Colonic mucosa (tissue), 4 donors: ENCODE results near the gene EDIL3. TPM values are rescaled to one million over a fixed set of nuclear protein-coding genes. Genes with fewer than 3 reads are reported as not detected.

Source experiments
- DNase-seq: peaks from one replicate; pipeline ENCODE4 v3.0.0-alpha.2; 2020
- H3K27ac ChIP-seq: fragments of 200-600 bp; one replicate; pipeline ENCODE4 v1.8.0; 2021
- H3K27me3 ChIP-seq: fragments of 200-600 bp; one replicate; pipeline ENCODE4 v1.8.0; 2021
- H3K36me3 ChIP-seq: fragments of 200-600 bp; one replicate; pipeline ENCODE4 v1.8.0; 2021
- H3K4me1 ChIP-seq: fragments of 200-600 bp; one replicate; pipeline ENCODE4 v1.8.0; 2021; ENCODE audit warnings: mild to moderate bottlenecking
- H3K4me3 ChIP-seq: fragments of 200-600 bp; one replicate; pipeline ENCODE4 v1.8.0; 2021
- H3K9ac ChIP-seq, 2 donors: one replicate each; pipeline ENCODE4 v1.7.0; 2013; ENCODE audit warnings: control low read depth in 2 of 2, low read depth in 2 of 2, low read length in 2 of 2
- H3K9me3 ChIP-seq: fragments of 200-600 bp; one replicate; pipeline ENCODE4 v1.8.0; 2021
- CTCF ChIP-seq: fragments of 200-600 bp; IDR thresholded peaks from one replicate; pipeline ENCODE4 v1.8.0; 2022; ENCODE audit warnings: antibody characterized with exemption, mild to moderate bottlenecking
- intact Hi-C: fragments of 100-400 bp; cut with DNase I; formaldehyde crosslinking; loops from one replicate; pipeline ENCODE4 v1.14.1; 2022
- total RNA-seq, 2 donors: library from RNA; stranded (reverse); fragmentation: NEBNext Ultra II Directional in 1 of 2; extraction: Animal tissue kit (Norgen Biotek cat#: 25700) in 1 of 2; gene quantifications; one replicate each; pipeline ENCODE4 v1.2.1, GENCODE V29; 2021
- donor health status: healthy.
- donor health status: DM: no; HTN: no; CAD: no.
- donor health status: DM: no; HTN: no; CAD: no.

Gene EDIL3
- total RNA-seq, 2 donors from 2014 or later, result 23.6 to 27.5 TPM

GRCh38 chr5:83956386-83956785, 428.3 kb downstream of the EDIL3 start:
- H3K27me3 ChIP-seq, result no peaks in the 10 kb centered on the region
- H3K9me3 ChIP-seq, result no peaks in the 10 kb centered on the region
- no peaks in the 10 kb centered on the region for H3K4me1 ChIP-seq
- no peak overlapping the region for H3K27ac ChIP-seq
- TF ChIP-seq CTCF, result no peak
- intact Hi-C loops, result no loop called here
- no peak overlapping the region for H3K4me3 ChIP-seq
- no peak overlapping the region for H3K9ac ChIP-seq
- no peaks in the 10 kb centered on the region for H3K36me3 ChIP-seq
- no peak for DNase-seq

GRCh38 chr5:83955916-83956315, 428.8 kb downstream of the EDIL3 start:
- Histone ChIP-seq H3K36me3 (no peaks in the 10 kb centered on the region), H3K4me3 (no peak overlapping the region), H3K9ac (no peak overlapping the region), H3K27me3 (no peaks in the 10 kb centered on the region), H3K4me1 (no peaks in the 10 kb centered on the region), H3K27ac (no peak overlapping the region), H3K9me3 (no peaks in the 10 kb centered on the region)
- TF ChIP-seq CTCF, result no peak
- DNase-seq, result no peak
- intact Hi-C loops, result no loop called here

GRCh38 chr5:83947763-83948162, 436.9 kb downstream of the EDIL3 start:
- no peaks in the 10 kb centered on the region for H3K4me1 ChIP-seq
- H3K27me3 ChIP-seq, result no peaks in the 10 kb centered on the region
- no peak overlapping the region for H3K9ac ChIP-seq
- H3K36me3 ChIP-seq, result no peaks in the 10 kb centered on the region
- no peak for TF ChIP-seq CTCF
- H3K27ac ChIP-seq, result no peak overlapping the region
- intact Hi-C loops, result no loop called here
- no peaks in the 10 kb centered on the region for H3K9me3 ChIP-seq
- no peak for DNase-seq
- no peak overlapping the region for H3K4me3 ChIP-seq

- H3K9ac ChIP-seq, result no peak overlapping the region
Observed at GRCh38 chr5:83946516-83946915, 438.2 kb downstream of the EDIL3 start.

GRCh38 chr5:83942155-83942554, 442.5 kb downstream of the EDIL3 start:
- Histone ChIP-seq H3K9ac (no peak overlapping the region), H3K27me3 (no peaks in the 10 kb centered on the region), H3K9me3 (no peaks in the 10 kb centered on the region), H3K4me1 (no peaks in the 10 kb centered on the region), H3K27ac (no peak overlapping the region), H3K36me3 (no peaks in the 10 kb centered on the region), H3K4me3 (no peak overlapping the region)
- no peak for TF ChIP-seq CTCF
- intact Hi-C loops, result no loop called here
- DNase-seq, result no peak

More at GRCh38 chr5:83946516-83946915, 438.2 kb downstream of the EDIL3 start:
- Histone ChIP-seq H3K9me3 (no peaks in the 10 kb centered on the region), H3K36me3 (no peaks in the 10 kb centered on the region), H3K27ac (no peak overlapping the region), H3K4me1 (no peaks in the 10 kb centered on the region), H3K4me3 (no peak overlapping the region), H3K27me3 (no peaks in the 10 kb centered on the region)
- DNase-seq, result no peak
- TF ChIP-seq CTCF, result no peak
- intact Hi-C loops, result no loop called here

GRCh38 chr5:83937837-83938236, 446.8 kb downstream of the EDIL3 start:
- no peak overlapping the region for H3K27ac ChIP-seq
- H3K4me1 ChIP-seq, result no peaks in the 10 kb centered on the region
- no peak for TF ChIP-seq CTCF
- H3K9ac ChIP-seq, result no peak overlapping the region
- no peaks in the 10 kb centered on the region for H3K9me3 ChIP-seq
- no peak for DNase-seq
- no peaks in the 10 kb centered on the region for H3K36me3 ChIP-seq
- intact Hi-C loops, result no loop called here
- no peak overlapping the region for H3K4me3 ChIP-seq
- no peaks in the 10 kb centered on the region for H3K27me3 ChIP-seq
